Stimulated activated naive CD8-positive, alpha-beta T cell treated with anti-CD3 and anti-CD28 coated beads, Interleukin-15, amount 100 ng/mL, for 72 hours (primary cell): ENCODE measurements around the gene LRRC61.

Source experiments
- ATAC-seq: fragments of 150-1000 bp; cut with Tn5 transposase; 2 replicates; pipeline ENCODE4 v1.10.0; 2021; ENCODE audit warnings: mild to moderate bottlenecking, moderate library complexity
- DNase-seq, 2 donors: peaks; one replicate each; pipeline ENCODE4 v3.0.0; 2021 to 2022
- H3K27ac Mint-ChIP-seq, 2 donors: one replicate each; pipeline ENCODE4 v1.8.0; 2022; ENCODE audit warnings: mild to moderate bottlenecking in 2 of 2, mixed read lengths in 2 of 2, moderate library complexity in 2 of 2
- H3K27me3 Mint-ChIP-seq: one replicate; pipeline ENCODE4 v1.8.0; 2022; ENCODE audit warnings: mixed read lengths
- H3K4me1 Mint-ChIP-seq: one replicate; pipeline ENCODE4 v1.8.0; 2022; ENCODE audit warnings: mild to moderate bottlenecking, mixed read lengths
- H3K4me3 Mint-ChIP-seq, 2 donors: one replicate each; pipeline ENCODE4 v1.8.0; 2022; ENCODE audit warnings: mild to moderate bottlenecking in 2 of 2, mixed read lengths in 2 of 2, moderate library complexity in 1 of 2
- H3K9me3 Mint-ChIP-seq, 2 donors: one replicate each; pipeline ENCODE4 v1.8.0; 2022; ENCODE audit warnings: mixed read lengths in 2 of 2

The LRRC61 gene

GRCh38 chr7:150335774-150336112 is 12.6 kb downstream of the LRRC61 start:
- Mint-ChIP-seq H3K4me3 (no peak overlapping the region), H3K4me1 (peaks cover 20% of the 10 kb centered on the region), H3K27me3 (peaks cover 15% of the 10 kb centered on the region), H3K27ac (peak overlapping the region in 1 of 2 donors; percentile 63), H3K9me3 (no peaks in the 10 kb centered on the region)
- DNase-seq (no peak), ATAC-seq (no peak)

DNA sequence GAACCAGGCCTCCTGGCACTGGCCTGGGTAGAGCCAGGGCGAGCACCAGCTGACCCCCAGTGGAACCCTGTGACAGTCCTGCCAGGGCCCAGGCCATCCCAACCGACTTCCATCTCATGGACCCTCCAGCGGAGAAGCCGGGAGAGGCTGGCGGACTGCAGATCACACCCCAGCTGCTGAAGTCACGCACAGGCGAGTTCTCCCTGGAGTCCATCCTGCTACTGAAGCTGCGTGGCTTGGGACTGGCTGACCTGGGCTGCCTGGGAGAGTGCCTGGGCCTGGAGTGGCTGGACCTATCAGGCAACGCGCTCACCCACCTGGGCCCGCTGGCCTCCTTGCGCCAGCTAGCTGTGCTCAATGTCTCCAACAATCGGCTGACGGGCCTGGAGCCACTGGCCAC is 13.6 kb downstream of the LRRC61 start:
- ATAC-seq (no peak), DNase-seq (no peak)
- H3K4me3 Mint-ChIP-seq, result no peak overlapping the region
- peaks cover 28% of the 10 kb centered on the region for H3K4me1 Mint-ChIP-seq
- no peak overlapping the region for H3K27ac Mint-ChIP-seq
- peaks cover 25% of the 10 kb centered on the region for H3K27me3 Mint-ChIP-seq
- no peaks in the 10 kb centered on the region for H3K9me3 Mint-ChIP-seq

GRCh38 chr7:150337179-150337578 is 14.0 kb downstream of the LRRC61 start:
- no peak overlapping the region for H3K27ac Mint-ChIP-seq
- no peaks in the 10 kb centered on the region for H3K9me3 Mint-ChIP-seq
- ATAC-seq (no peak), DNase-seq (no peak)
- H3K27me3 Mint-ChIP-seq, result peaks cover 29% of the 10 kb centered on the region
- H3K4me3 Mint-ChIP-seq, result no peak overlapping the region
- H3K4me1 Mint-ChIP-seq, result peaks cover 33% of the 10 kb centered on the region

GRCh38 chr7:150337659-150338081 is 14.5 kb downstream of the LRRC61 start:
- ATAC-seq (no peak), DNase-seq (no peak)
- Mint-ChIP-seq H3K27ac (peak overlapping the region in 1 of 2 donors; percentile 72), H3K4me3 (no peak overlapping the region), H3K4me1 (peaks cover 33% of the 10 kb centered on the region), H3K27me3 (peaks cover 34% of the 10 kb centered on the region), H3K9me3 (no peaks in the 10 kb centered on the region)

DNA sequence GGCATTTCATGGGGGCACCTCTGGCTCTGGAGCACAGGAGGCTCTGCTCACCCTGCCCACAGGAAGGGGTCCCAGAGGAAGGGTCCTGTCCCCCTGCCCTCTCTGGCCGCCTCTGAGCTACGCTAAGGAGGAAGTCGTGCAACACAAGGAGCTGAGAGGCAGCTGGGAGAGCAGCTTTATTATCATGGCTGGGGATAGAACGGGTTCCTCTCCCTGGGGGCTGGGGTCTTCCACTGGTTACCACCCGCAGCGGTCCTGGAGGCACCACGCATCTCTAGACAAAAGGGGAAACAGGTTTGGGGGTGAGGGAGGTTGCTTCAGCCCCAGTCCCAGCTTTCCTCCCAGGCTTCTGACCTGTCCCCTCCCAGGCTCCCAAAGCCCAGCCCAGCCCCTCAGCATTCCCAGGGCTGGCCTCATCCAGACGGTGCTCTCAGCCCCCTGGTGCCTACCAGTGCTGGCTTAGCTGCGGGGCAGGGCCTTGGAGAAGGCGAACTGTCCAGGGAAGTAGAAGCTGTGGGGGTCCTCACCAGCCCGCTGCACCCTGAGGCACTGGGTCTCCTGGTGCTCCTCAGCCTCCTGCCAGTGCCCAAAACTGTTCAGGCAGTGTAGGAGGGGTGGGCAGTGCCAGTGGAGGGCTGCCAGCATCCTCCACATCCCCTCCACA is 15.1 kb downstream of the LRRC61 start:
- Mint-ChIP-seq H3K9me3 (peaks cover 0 to 2% of the 10 kb centered on the region in 2 donors), H3K4me3 (no peak overlapping the region), H3K27me3 (peaks cover 40% of the 10 kb centered on the region), H3K27ac (no peak overlapping the region), H3K4me1 (peaks cover 33% of the 10 kb centered on the region)
- ATAC-seq, result no peak
- DNase-seq, result no peak

GRCh38 chr7:150339409-150339809 is 16.3 kb downstream of the LRRC61 start:
- Mint-ChIP-seq H3K27ac (no peak overlapping the region), H3K9me3 (peaks cover 0 to 8% of the 10 kb centered on the region in 2 donors), H3K27me3 (peaks cover 47% of the 10 kb centered on the region), H3K4me3 (peak overlapping the region in 1 of 2 donors; percentile 13), H3K4me1 (peaks cover 33% of the 10 kb centered on the region)
- ATAC-seq (no peak), DNase-seq (no peak)

DNA sequence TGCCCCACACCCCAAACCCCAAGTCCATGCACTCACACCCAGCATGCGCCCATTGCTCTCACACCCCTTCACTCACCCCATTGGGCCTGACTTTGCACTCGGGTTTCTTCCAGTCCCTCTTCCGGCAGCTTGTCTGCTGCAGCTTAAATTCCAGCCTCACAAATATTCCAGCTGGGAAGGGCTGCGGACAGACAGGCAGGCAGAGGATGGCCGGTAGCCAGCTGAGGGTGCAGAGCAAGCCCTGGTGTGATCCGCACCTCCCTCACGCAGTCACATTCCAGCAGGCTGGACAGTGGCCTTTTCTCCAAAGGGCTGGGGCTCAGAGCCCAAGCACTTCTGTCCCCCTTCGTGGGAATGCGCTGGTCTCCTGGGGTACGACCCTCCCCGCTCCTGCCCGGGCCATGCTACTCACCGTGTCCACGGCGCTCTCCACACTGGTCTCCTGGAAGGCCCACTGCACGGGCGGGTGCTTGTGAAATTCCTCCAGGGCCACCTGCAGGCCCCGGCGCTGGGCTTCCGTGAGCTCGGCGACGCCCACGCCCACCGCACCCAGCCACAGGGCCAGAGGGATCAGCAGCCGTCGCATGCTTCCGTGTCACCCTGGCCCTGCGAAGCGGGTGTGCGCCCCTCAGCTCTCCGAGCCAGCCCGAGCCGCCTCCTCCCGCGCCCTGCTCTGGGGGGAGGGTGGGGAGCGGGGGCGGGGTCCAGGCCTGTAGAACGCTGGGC is 17.0 kb downstream of the LRRC61 start:
- Mint-ChIP-seq H3K4me3 (peak overlapping the region in 1 of 2 donors; percentile 74), H3K9me3 (peaks cover 0 to 8% of the 10 kb centered on the region in 2 donors), H3K27me3 (peaks cover 47% of the 10 kb centered on the region), H3K4me1 (peaks cover 33% of the 10 kb centered on the region), H3K27ac (peak overlapping the region in 1 of 2 donors; percentile 63)
- DNase-seq (no peak), ATAC-seq (peak; percentile 64)

GRCh38 chr7:150340875-150341262 is 17.7 kb downstream of the LRRC61 start:
- H3K4me3 Mint-ChIP-seq, result peak overlapping the region in 1 of 2 donors; percentile 74

GRCh38 chr7:150341263-150342120 is 18.3 kb downstream of the LRRC61 start, which contains the start of gene RARRES2:
RARRES2 (minus strand) TSS chr7:150341629; CDS start chr7:150340609, 1,020 bp downstream.
- Mint-ChIP-seq H3K4me3 (peak within 1 kb of the TSS; percentile 35 to 74), H3K27me3 (peaks cover 53% of the 10 kb centered on the region), H3K27ac (peak within 1 kb of the TSS in 1 of 2 donors; percentile 48)

More at GRCh38 chr7:150340875-150341262, 17.7 kb downstream of the LRRC61 start:
- Mint-ChIP-seq H3K27me3 (peaks cover 47% of the 10 kb centered on the region), H3K27ac (no peak overlapping the region), H3K9me3 (peaks cover 0 to 8% of the 10 kb centered on the region in 2 donors), H3K4me1 (peaks cover 33% of the 10 kb centered on the region)
- ATAC-seq, result peak; percentile 21
- no peak for DNase-seq

GRCh38 chr7:150342121-150342408 is 18.9 kb downstream of the LRRC61 start:
- no peak overlapping the region for H3K27ac Mint-ChIP-seq
- no peak for DNase-seq
- H3K27me3 Mint-ChIP-seq, result peaks cover 56% of the 10 kb centered on the region
- H3K4me1 Mint-ChIP-seq, result peaks cover 33% of the 10 kb centered on the region
- peak overlapping the region in 1 of 2 donors; percentile 57 for H3K4me3 Mint-ChIP-seq
- ATAC-seq, result no peak
- peaks cover 0 to 8% of the 10 kb centered on the region in 2 donors for H3K9me3 Mint-ChIP-seq

More at GRCh38 chr7:150341263-150342120, 18.3 kb downstream of the LRRC61 start, which contains the start of gene RARRES2:
- DNase-seq (no peak), ATAC-seq (no peak)
- Mint-ChIP-seq H3K9me3 (peaks cover 0 to 8% of the 10 kb centered on the region in 2 donors), H3K4me1 (peaks cover 33% of the 10 kb centered on the region)

- Mint-ChIP-seq H3K9me3 (peaks cover 0 to 8% of the 10 kb centered on the region in 2 donors), H3K4me1 (peaks cover 33% of the 10 kb centered on the region), H3K4me3 (no peak overlapping the region), H3K27me3 (peaks cover 56% of the 10 kb centered on the region), H3K27ac (no peak overlapping the region)
- DNase-seq, result no peak
- ATAC-seq, result no peak
Measured at GRCh38 chr7:150343225-150343624, 20.1 kb downstream of the LRRC61 start.

DNA sequence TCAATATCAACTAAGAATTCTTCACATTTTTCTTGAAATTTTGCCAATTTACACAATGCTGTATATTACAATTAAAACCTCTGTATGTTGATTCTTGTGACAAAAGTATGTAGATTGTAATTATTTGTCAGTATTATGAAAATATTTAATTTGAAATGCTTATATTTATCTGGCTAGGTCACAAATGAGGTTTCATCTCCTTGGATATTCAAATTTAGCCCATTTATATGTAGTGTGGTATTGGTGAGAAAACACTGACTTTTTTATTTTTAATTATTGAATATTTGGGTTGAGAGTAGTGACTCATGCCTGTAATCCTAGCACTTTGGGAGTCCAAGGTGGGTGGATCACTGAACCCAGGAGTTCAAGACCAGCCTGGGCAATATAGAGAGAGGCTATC is 21.1 kb downstream of the LRRC61 start:
- no peak for DNase-seq
- Mint-ChIP-seq H3K9me3 (peaks cover 0 to 8% of the 10 kb centered on the region in 2 donors), H3K4me1 (peaks cover 28% of the 10 kb centered on the region), H3K27ac (no peak overlapping the region), H3K4me3 (no peak overlapping the region), H3K27me3 (peaks cover 56% of the 10 kb centered on the region)
- ATAC-seq, result no peak

DNA sequence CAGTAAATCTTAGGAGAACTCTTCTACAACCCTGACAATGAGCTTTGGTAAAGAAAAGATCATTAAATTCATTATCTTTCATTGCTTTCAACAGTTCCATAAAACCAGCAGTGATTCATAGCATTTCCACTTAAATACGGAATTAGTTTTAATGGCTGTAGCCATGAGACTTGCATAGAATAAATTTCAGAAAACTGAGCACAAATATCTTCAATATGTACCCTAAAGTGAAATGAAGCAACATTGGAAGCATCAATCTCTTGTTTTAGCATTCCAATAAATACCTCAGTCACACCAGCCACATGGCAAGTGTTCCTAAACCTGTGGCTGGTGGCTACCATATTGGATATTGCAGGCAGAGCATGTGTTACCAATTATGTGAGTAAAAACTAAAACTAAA is 21.9 kb downstream of the LRRC61 start:
- H3K4me1 Mint-ChIP-seq, result peaks cover 21% of the 10 kb centered on the region
- peaks cover 48% of the 10 kb centered on the region for H3K27me3 Mint-ChIP-seq
- H3K9me3 Mint-ChIP-seq, result peaks cover 0 to 8% of the 10 kb centered on the region in 2 donors
- no peak overlapping the region for H3K27ac Mint-ChIP-seq
- ATAC-seq, result no peak
- no peak overlapping the region for H3K4me3 Mint-ChIP-seq
- no peak for DNase-seq

- H3K9me3 Mint-ChIP-seq, result peaks cover 0 to 8% of the 10 kb centered on the region in 2 donors
- DNase-seq (no peak), ATAC-seq (no peak)
- no peak overlapping the region for H3K27ac Mint-ChIP-seq
- no peak overlapping the region for H3K4me3 Mint-ChIP-seq
- peaks cover 29% of the 10 kb centered on the region for H3K27me3 Mint-ChIP-seq
- H3K4me1 Mint-ChIP-seq, result peaks cover 3% of the 10 kb centered on the region
Measured at GRCh38 chr7:150346922-150347321, 23.8 kb downstream of the LRRC61 start.

GRCh38 chr7:150351587-150352194 is 28.5 kb downstream of the LRRC61 start:
- ATAC-seq (no peak), DNase-seq (no peak)
- H3K27ac Mint-ChIP-seq, result no peak overlapping the region
- H3K4me3 Mint-ChIP-seq, result no peak overlapping the region
- peaks cover 7% of the 10 kb centered on the region for H3K4me1 Mint-ChIP-seq
- H3K9me3 Mint-ChIP-seq, result no peaks in the 10 kb centered on the region
- peaks cover 1% of the 10 kb centered on the region for H3K27me3 Mint-ChIP-seq
